GM19043 (cell line): ENCODE measurements around the gene INO80C.
A peak's percentile ranks its signal among the peaks of the same experiment; 100 is the strongest.

Experiments
- ATAC-seq: cut with Tn5 transposase; IDR thresholded peaks from one replicate; pipeline ENCODE4 v1.9.1; 2021; ENCODE audit warnings: low read depth; ENCODE audit not compliant: unreplicated experiment

The INO80C gene

DNA sequence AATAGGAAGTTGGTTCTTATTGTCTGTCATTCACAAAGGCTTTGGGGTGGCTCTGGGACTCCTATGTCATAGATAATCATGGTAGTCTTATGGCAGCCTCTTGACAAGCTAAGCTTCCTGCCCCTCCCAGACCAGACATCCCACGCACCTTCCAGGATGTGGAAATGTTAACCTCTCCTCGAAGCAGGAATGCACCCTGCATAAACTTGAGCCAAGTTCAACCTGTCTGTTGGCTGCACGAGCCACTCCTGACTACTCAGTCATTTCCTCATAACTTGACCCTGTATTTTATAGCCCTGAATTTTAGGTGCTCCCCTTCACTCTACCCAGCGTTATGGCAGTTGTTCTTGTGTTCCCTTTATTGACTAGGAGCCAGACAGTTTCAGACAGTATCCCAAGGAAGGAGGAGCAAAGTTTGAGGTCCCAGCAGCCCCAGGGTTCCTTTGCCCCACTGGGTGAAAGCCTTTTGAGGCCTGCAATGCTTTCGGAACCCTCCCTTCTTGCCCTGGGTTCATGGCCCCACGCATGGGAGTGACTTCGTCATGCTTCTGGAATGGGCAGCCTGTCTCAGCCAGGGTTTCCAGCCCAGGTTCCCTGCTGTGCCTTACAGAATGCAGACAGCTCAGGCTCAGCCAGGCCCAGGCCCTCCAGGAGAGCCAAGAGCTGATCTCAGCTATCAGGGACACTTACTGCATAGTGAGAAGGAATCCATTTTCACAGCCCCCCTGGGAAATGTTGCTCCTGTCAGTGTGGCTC is 15.6 kb upstream of the INO80C start:
- no peak for ATAC-seq

DNA sequence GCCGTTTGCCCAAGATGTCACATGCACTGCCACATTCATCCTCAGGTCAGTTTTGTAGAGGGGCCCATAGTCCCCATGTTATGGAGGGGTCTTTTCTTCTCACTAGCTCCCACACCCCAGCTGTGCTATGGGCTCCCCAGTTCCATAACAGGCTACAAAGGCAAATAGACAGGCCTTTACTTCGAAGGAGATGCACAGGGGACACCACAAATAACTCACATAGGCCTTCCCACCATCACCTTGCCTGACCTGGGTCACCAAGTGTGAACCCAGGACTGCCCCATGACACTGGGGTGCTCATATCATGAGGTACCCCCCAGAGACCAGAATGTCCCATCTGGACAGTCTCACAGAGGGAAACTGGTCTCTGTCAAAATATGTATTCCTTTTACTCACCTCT is 15.0 kb upstream of the INO80C start:
- ATAC-seq: no peak

DNA sequence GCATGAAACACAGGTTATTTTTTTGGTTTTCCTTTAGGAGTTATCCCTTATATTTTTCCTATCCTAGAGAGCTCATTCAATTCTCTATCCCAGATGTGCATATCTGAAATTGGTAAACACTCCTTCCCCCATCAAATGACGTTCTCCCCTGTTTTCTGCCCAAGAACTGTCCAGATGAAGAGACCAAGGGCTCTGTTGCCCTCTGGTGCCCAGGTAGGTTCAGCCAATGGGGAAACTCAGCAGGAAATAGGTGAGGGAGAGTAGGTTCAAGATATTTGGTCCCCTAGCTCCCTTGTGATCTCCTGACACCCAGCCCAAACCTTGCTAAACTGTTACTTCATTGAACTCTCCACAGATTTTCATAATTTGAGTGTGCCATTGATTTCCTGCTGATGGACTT is 14.1 kb upstream of the INO80C start:
- ATAC-seq: peak; percentile 8

DNA sequence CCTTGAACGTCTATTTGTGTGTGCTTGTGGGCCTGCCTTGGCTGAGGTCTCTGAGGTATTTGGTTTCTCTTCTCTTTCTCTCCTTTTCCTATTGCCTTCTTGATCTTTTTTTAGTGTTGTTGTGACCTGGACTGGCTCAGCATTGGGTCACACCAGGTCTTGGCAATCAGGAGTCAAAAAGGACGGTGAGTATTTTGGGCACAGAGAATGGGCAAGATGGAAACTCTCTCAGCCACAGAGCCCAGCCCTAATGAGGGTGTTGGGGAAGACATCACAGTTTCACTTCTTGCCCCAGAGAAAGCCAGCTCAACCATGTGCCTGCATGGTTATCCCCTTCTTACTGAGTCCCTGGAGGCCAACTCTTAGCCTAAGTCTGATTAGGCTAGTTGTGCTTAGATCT is 13.7 kb upstream of the INO80C start:
- ATAC-seq: peak; percentile 71

DNA sequence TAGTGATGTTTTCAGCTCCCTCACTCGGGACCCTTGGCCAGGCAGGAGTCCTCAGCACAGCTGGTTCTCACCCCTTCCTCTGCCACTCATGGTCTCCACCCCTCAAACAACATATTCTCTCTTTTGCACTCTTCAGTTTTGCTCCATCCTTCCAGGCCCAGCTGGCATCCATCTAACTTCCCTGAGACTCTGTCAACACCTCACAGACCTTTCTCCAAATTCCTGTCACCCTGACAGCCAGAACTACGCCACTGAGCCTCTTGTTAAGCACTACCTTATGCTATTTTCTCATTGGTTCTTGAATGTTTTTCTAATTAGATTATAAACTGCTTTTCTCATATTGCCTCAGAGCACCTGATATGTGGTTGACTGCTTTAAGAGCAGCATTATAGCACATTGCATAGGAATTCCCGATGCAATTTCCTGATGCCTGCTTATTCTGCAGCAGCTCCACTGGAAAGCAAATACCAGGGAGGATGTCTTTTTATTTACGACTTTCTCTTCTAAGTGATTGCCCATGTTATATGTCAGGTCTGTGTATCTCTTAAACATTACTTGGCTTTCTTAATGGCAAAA is 12.4 kb upstream of the INO80C start:
- no peak for ATAC-seq

DNA sequence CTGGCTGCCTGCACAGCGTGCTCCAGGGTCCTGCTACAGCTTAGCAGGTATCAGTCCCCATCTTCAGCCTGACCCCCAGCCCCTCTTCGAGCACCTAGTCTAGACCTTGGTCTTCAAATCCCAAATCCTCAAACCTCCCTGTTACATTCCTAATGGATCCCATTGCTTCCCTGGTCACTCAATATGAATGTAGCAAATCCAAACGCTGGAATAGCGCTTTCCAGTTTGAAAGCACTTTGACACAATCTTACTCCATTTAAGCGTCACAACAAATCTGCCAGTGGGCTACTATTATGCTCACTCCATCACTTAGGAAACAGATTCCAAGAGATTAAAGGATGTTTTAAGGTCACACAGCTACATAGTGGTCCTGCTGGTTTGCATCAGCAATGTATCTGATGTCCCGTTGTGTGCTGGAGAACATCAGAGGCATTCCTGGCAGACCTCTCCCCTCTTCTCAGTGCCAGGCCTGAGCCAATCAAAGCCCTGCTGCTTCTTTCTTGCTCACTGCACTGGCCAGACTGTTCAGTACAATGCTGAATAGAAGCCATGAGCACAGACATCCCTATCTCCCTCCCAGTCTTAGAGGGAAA is 11.1 kb upstream of the INO80C start:
- ATAC-seq: no peak

DNA sequence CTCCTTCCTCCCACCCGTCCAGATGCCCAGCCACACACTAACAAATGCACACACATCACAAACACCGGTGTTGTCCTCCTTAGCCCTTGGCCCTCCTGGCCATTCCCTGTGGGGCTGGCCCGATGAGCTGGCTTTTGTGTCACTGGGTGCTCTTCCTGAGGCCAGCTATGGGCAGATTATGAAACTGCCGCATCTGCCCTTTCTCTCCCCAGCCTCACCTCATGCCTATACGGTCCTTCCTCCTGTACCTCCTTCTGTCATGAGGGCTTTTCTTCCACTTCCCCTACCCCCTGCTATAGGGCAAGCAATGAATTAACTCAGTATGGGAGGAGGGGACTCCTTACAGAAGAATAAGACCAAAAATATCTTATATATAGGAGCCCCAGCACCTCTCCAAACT is 10.3 kb upstream of the INO80C start:
- no peak for ATAC-seq

DNA sequence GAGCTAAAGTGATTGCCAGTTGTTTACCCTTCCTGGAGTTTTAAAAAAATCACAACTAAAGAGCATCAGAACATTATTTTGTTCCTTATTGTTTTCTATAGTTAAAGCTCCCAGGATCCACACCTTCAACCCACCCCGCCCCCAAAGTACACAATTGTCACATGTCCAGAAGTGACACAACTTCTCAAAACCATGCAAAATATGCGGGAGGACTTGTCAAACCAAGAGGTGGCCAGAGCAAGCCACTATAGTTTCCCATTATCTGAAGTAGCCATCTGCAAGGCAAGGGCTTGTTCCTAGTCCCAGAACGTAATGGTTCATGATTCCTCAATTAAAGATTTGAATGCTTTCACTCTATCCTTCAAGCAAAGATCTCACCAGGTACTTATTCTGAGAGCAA is 9.9 kb upstream of the INO80C start:
- ATAC-seq: no peak

DNA sequence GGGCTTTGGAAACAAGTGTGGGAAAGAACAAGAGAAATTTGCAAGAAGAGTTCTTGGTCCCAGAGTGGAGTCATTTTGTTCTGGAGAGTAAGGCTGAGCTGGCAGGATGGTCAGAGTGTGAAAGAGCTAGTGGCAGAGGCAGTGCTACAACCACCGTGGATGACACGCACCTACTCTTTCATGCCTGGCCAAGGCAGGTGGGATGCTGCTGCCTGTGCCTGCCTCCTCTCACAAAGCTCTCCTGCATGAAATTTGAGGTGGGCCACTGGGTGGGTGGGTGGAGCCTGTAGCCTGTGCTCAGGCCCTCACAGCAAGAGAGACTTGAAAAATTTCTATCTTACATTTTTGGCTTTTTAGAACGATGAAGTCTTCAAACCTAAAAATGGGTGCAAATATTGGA is 9.4 kb upstream of the INO80C start:
- no peak for ATAC-seq

DNA sequence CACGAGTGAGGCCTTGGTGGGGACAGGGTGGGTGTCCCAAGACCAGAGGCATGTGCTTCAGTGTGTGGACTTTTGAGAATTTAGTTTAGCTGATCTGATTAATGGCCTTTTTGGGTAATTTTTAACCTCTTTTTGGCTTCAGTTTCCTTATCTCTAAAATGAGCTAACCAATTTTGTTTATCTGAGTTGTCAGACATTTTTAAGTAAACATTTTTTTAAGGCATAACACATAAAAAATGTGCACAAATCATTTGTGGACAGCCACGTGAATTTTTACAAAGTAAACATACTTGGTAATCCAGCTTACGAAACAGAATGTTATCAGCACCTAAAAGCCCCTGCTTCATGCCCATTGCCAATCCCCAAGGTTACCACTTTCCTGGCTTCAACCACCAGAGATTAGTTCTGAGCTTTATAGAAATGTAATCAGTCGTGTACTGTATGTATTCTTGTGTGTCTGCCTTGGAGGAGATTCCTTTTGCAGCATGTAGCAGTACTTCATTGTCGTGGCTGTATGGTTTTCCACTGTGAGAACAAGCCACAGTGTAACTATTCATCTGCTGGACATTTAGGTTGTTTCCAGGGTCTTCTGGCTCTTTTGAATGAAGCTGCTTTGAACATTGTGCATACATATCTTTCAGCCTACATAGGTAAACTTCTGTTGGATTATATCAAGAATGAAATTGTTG is 8.4 kb upstream of the INO80C start:
- no peak for ATAC-seq

DNA sequence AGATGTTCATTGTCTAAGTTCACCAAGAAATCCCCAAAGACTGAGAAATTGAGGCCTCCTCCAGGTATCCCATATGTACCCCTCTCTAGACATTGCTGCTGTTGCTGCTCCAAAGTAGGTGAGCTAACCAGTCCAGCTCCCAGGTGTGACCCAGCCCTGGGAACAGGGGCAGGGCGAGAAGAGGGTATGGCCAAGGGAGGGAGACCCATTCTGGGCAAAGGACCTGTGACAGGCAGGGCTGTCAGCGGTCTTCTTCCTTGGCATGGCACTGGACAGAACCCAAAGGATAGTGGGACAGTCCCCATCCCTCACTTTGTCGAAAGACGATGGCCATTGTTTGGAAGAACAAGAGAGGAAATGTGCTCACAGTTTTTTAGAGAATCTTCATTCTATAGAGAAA is 7.2 kb upstream of the INO80C start:
- no peak for ATAC-seq

DNA sequence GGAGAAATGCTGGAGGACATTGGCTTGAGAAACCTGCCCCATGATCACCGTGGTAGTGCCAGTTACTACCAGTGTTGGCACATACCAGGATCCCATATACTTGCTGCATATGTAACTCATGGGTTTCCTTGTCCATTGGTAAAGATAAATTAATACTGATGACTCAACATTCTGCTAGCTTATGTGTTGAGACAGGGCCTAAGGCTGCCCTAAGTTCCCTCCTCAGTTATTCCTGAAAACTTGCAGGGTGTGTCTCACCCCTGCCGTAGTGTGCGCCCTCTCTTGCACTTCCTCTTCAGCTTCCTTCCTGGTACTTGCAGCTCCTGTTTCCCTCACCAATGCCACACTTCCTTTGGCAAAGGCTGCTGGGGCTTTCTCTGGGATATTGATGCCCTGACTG is 4.3 kb upstream of the INO80C start:
- no peak for ATAC-seq

DNA sequence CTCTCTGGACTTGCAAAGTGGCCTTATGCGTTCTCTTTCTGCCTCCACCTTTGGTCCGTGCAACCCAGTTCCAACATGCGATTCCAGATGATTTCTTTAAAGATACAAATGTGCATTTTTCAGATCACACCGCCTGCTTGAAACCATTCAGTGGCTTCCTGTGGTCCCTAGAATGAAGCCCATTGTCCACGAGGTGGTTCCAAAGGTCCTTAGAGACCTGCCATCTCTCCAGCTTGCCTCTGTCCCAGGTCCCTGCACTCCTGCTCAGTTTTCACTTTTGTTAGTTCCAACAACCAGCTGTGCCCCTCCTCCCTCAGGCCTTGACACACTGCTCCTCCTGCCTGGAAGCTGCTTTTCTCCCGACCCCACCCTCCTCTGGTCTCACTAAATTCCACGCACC is 3.6 kb upstream of the INO80C start:
- no peak for ATAC-seq

DNA sequence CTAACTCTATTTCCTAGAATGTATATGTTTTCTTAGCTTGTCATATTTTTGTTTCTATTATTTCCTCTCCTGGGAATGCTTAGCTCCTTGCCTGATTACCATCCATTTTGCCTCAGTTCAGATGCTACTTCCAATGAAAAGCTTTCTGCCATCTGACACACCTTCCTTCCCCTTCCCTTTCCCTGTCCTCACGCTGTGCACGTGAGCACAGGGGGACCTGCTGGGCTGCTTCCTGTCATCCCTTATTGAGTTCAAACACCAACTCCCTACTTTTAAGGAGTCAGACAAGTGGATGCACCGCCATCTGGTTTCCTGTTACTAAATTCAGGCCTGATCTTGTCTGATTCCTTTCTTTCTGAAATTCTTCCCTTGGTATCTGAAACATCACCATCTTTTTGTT is 2.4 kb upstream of the INO80C start:
- no peak for ATAC-seq

DNA sequence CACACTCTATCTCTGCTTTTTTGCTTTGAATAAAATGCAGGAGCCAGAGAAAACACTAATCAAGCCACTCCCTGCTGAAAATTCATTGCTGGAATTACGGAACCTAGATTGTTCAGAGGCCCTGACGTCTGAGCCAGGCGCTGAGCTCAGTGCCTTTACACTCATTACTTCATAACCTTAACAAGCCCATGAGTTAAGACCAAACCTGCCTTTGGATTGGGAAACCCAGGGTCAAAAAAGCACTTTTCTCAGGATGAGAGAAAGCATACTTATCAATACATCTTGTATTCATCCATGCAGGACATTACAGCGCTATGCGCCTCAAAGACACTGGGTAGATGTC is 762 bp downstream of the INO80C start:
- peak; percentile 16 for ATAC-seq

DNA sequence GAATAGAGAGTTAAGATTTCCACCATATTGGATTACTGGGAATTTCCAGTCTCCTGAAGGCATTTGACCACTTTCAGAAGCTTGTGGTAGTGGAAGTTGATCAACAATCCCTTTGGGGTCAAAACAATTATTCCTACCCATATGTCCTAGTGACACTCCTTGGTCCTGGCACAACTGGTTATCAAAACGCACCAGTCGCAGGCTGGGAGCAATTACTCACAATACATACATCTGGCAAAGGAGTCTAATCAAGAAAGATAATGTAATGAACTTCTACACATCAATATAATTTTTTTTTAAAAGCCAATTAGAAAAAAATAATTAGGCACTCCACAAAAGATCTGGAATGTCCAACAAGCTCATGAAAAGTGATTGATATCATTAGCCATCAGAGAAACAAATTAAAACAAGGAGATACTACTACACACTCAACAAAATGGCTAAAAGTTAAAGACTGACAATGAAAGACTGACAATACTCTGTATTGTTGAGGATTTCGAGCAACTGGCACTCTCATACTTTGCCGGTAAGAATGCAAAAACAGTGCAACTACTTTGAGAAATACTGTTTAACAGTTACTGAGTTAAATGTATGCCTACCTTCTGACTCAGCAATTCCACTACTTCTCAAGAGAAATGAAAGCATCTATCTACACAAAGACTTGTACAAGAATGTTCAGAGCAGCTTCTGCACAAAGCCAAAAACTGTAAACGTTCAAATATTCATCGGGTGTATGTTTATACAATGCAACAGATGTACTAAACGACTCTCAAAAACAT is 2.0 kb downstream of the INO80C start:
- no peak for ATAC-seq

DNA sequence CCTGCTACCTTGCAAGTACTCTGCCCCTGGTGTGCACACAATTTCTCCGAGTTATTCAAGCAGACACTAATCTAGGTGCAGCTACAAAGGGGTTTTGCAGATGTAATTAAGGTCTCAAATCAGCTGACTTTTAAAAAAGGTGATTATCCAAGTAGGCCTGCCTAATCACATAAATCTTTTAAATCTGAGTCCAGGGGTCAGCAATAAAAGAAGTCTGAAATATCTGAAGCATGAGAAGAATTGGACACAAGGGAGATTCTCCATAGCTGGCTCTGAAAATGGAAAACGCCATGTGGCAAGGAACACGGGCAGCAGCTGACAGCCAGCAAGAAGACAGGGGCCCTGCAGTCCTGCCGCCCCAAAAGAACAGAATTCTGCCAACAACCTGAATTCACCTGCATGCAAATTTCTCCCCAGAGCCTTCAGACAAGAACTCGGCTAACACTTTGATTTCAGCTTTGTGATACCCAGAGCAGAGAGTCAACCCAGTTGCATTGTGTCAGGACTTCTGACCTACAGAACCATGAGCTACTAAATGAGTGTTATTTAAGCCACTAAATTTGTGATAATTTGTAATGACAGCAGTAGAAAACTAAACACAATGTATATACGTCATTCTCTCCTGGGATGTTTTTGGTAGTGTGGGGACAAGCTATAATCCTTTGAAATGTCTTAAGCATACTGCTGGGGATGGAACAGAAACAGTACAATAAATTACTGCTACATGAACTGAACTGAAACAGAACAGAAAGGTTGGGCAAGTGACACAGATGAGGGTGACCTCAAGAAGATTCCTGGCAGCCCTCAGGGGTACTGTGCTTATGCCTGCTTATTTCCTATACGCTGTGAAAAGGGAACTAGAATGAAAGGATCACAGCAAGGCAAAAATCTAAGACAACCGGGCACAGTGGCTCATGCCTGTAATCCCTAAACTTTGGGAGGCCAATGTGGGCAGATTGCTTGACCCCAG is 3.2 kb downstream of the INO80C start:
- no peak for ATAC-seq

DNA sequence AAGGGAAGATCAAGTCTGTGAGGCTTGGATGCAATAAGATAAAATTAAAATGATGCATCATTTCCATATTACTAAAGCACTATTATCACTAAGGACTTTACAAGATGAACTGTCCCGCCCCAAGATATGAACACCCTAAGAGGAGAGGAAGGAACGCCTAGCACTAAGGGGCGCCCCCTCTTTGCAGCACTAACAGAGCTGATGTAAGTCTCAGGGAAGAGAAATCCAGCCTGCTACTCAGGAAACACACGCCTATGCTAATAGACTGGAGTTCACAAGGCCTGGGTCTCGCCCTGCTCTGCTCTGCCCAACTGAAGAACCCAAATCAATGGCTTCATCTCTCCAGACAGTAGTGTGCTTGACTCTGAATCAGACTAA is 6.1 kb downstream of the INO80C start:
- ATAC-seq: no peak

DNA sequence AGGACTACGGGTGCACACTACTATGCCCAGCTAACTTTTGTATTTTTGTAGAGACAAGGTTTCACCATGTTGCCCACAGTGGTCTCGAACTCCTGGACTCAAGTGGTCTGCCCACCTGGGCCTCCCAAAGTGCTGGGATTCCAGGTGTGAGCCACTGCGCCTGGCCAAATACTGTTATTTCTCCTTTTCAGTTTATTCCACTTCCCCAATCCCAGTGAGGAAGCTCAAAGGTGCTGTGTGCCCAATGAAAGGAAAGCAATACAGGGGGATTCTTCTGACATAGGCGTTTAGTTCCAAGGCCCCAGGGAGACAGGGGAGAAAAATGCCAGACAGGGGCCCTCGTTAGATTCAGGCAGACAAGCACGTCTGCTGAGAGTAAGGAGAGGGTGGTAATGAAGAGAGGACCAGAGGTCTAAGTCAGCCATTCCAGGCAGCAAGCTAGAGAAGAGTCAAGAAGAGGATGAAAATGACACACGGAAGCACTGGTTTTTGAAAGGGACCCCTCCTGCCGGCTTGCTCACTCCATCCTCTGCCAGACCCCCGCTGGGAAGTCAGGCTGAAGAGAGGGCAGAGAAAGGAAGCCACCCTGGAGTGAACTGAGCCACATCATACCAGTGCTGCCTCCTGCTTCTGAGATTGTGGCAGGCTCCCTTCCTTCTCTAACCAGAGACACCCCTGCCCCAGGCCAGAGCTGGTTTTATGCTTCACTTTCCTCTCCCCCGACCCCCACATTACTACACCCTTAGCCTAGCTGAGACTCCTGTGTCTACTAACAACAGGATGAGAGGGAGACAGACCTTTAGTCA is 6.7 kb downstream of the INO80C start:
- ATAC-seq: no peak
